ENCODE data around the gene COG6.

The COG6 gene

GRCh38 chr13:39768962-39769361 lies 113.5 kb downstream of the COG6 start:
- DNase-seq = no peak
- no peak for TF ChIP-seq POLR2A (IDR thresholded peaks at IDR 0.05; ENCODE audit: low read length)
- TF ChIP-seq GATA1 (IDR thresholded peaks at IDR 0.05; ENCODE audit: low read depth, low read length) = no peak

GRCh38 chr13:39770221-39771090 lies 115.0 kb downstream of the COG6 start:
- TF ChIP-seq GATA1 (IDR thresholded peaks at IDR 0.05; ENCODE audit: low read depth, low read length) (no peak), POLR2A (IDR thresholded peaks at IDR 0.05; ENCODE audit: low read length) (no peak)

GRCh38 chr13:39773833-39774232 lies 118.4 kb downstream of the COG6 start:
- DNase-seq = no peak
- TF ChIP-seq POLR2A (IDR thresholded peaks at IDR 0.05; ENCODE audit: low read length) (no peak), GATA1 (IDR thresholded peaks at IDR 0.05; ENCODE audit: low read depth, low read length) (no peak)

More at GRCh38 chr13:39770221-39771090, 115.0 kb downstream of the COG6 start:
- DNase-seq = no peak

GRCh38 chr13:39776439-39776838 lies 121.0 kb downstream of the COG6 start:
- TF ChIP-seq POLR2A (IDR thresholded peaks at IDR 0.05; ENCODE audit: low read length) (no peak), GATA1 (IDR thresholded peaks at IDR 0.05; ENCODE audit: low read depth, low read length) (no peak)
- no peak for DNase-seq

- no peak for TF ChIP-seq POLR2A (IDR thresholded peaks at IDR 0.05; ENCODE audit: low read length)
- no peak for TF ChIP-seq GATA1 (IDR thresholded peaks at IDR 0.05; ENCODE audit: low read depth, low read length)
- no peak for DNase-seq
These were observed 121.6 kb downstream of the COG6 start for GRCh38 chr13:39777021-39777420.

GRCh38 chr13:39777527-39778061 lies 122.1 kb downstream of the COG6 start:
- TF ChIP-seq GATA1 (IDR thresholded peaks at IDR 0.05; ENCODE audit: low read depth, low read length) (no peak), POLR2A (IDR thresholded peaks at IDR 0.05; ENCODE audit: low read length) (no peak)

GRCh38 chr13:39779337-39780265 lies 124.1 kb downstream of the COG6 start:
- no peak for DNase-seq
- TF ChIP-seq GATA1 (IDR thresholded peaks at IDR 0.05; ENCODE audit: low read depth, low read length) (no peak), POLR2A (IDR thresholded peaks at IDR 0.05; ENCODE audit: low read length) (no peak)

More at GRCh38 chr13:39777527-39778061, 122.1 kb downstream of the COG6 start:
- DNase-seq = peak; percentile 8 to 15

GRCh38 chr13:39780711-39781110 lies 125.2 kb downstream of the COG6 start:
- TF ChIP-seq POLR2A (IDR thresholded peaks at IDR 0.05; ENCODE audit: low read length) = no peak
- TF ChIP-seq GATA1 (IDR thresholded peaks at IDR 0.05; ENCODE audit: low read depth, low read length) = no peak
- DNase-seq = no peak

- DNase-seq = no peak
- TF ChIP-seq POLR2A (IDR thresholded peaks at IDR 0.05; ENCODE audit: low read length) = no peak
- TF ChIP-seq GATA1 (IDR thresholded peaks at IDR 0.05; ENCODE audit: low read depth, low read length) = no peak
These were observed 125.9 kb downstream of the COG6 start for GRCh38 chr13:39781381-39781780.

- no peak for DNase-seq
- TF ChIP-seq POLR2A (IDR thresholded peaks at IDR 0.05; ENCODE audit: low read length) (no peak), GATA1 (IDR thresholded peaks at IDR 0.05; ENCODE audit: low read depth, low read length) (no peak)
These were observed 127.6 kb downstream of the COG6 start for GRCh38 chr13:39783051-39783450.

GRCh38 chr13:39784347-39784746 lies 128.9 kb downstream of the COG6 start:
- DNase-seq = no peak

GRCh38 chr13:39786091-39786490 lies 130.6 kb downstream of the COG6 start:
- no peak for TF ChIP-seq GATA1 (IDR thresholded peaks at IDR 0.05; ENCODE audit: low read depth, low read length)
- no peak for TF ChIP-seq POLR2A (IDR thresholded peaks at IDR 0.05; ENCODE audit: low read length)
- DNase-seq = no peak

More at GRCh38 chr13:39784347-39784746, 128.9 kb downstream of the COG6 start:
- TF ChIP-seq POLR2A (IDR thresholded peaks at IDR 0.05; ENCODE audit: low read length) (no peak), GATA1 (IDR thresholded peaks at IDR 0.05; ENCODE audit: low read depth, low read length) (no peak)

- TF ChIP-seq POLR2A (IDR thresholded peaks at IDR 0.05; ENCODE audit: low read length) = no peak
- no peak for TF ChIP-seq GATA1 (IDR thresholded peaks at IDR 0.05; ENCODE audit: low read depth, low read length)
- DNase-seq = no peak
These were observed 131.6 kb downstream of the COG6 start for GRCh38 chr13:39787086-39787487.

- TF ChIP-seq GATA1 (IDR thresholded peaks at IDR 0.05; ENCODE audit: low read depth, low read length) (no peak), POLR2A (IDR thresholded peaks at IDR 0.05; ENCODE audit: low read length) (no peak)
- DNase-seq = no peak
These were observed 132.6 kb downstream of the COG6 start for GRCh38 chr13:39788102-39788501.
